SK-N-MC (cell line): ENCODE measurements around the gene MCRIP1.

Source experiments
- EZH2 ChIP-seq: fragments of 200-600 bp; sonication (generic); IDR thresholded peaks from one replicate; pipeline ENCODE4 v1.6.1; 2017; ENCODE audit warnings: antibody characterized with exemption
- POLR2AphosphoS5 ChIP-seq: IDR thresholded peaks from 2 replicates; pipeline ENCODE4 v1.6.1; 2012; ENCODE audit warnings: mild to moderate bottlenecking, low read depth, low read length, borderline replicate concordance

DNA sequence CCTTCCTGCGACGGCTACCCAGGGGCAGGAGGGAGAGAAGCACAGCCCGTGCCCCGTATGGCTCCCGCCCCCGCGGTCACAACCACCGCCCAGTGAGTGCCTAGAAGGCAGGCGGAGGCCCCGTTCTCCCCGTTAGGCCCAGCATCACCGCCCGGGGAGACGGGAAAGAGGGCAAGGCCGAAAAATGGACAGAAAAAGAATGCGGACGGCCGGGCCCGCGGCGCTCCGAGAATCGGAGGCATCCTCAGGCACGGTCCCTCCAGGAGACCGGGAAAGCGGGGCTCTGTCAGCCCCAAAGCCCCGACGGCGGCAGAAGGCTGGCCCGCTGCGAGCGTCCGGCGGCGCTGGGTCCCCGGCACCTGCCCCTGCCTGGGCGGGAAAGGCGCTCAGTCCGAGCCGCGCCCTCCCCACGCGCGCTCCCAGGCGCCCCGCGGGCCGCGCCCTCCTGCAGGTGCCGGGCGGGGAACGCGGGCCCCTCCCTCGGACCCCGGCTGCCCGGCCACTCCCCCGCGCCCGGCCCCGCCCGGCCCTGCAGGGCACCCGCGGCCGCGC is 407 bp downstream of the MCRIP1 start:
- no peak for TF ChIP-seq EZH2
- no peak for TF ChIP-seq POLR2AphosphoS5
